Small intestine (tissue), 7 donors: ENCODE data around the gene GJD4. TPM values are rescaled to one million over a fixed set of nuclear protein-coding genes. Genes with fewer than 3 reads are reported as not detected.
A peak's percentile ranks its signal among the peaks of the same experiment; 100 is the strongest.

Experiments
- DNase-seq, 2 donors: peaks; one replicate each; pipeline versions ENCODE4 v3.0.0 to v3.0.0-alpha.2; 2013
- FAIRE-seq: peaks from 2 replicates; lab custom pipeline; 2012; peaks lifted over from hg19 to GRCh38; lab: Jason Lieb, UNC
- H3K27ac ChIP-seq, 3 donors: one replicate each; pipeline ENCODE4 v1.5.1; 2013; ENCODE audit warnings: low read length in 2 of 3, mild to moderate bottlenecking in 2 of 3, control low read depth in 1 of 3, inconsistent platforms in 1 of 3, low read depth in 1 of 3, moderate library complexity in 1 of 3
- H3K27me3 ChIP-seq, 3 donors: one replicate each; pipeline ENCODE4 v1.6.1; 2013; ENCODE audit warnings: low read length in 3 of 3, inconsistent platforms in 1 of 3; ENCODE audit not compliant: control insufficient read depth in 3 of 3, insufficient read depth in 3 of 3
- H3K36me3 ChIP-seq, 3 donors: one replicate each; pipeline ENCODE4 v1.6.1; 2013; ENCODE audit warnings: low read length in 3 of 3, inconsistent platforms in 1 of 3, low read depth in 1 of 3, mild to moderate bottlenecking in 1 of 3, moderate library complexity in 1 of 3; ENCODE audit not compliant: control insufficient read depth in 3 of 3, insufficient read depth in 2 of 3
- H3K4me1 ChIP-seq, 3 donors: one replicate each; pipeline ENCODE4 v1.6.1; 2013; ENCODE audit warnings: low read length in 2 of 3, inconsistent platforms in 1 of 3, low read depth in 1 of 3, mild to moderate bottlenecking in 1 of 3, moderate library complexity in 1 of 3; ENCODE audit not compliant: control insufficient read depth in 3 of 3, insufficient read depth in 2 of 3
- H3K4me3 ChIP-seq, 3 donors: one replicate each; pipeline ENCODE4 v1.5.1; 2013; ENCODE audit warnings: low read length in 3 of 3, control low read depth in 1 of 3, inconsistent platforms in 1 of 3, low read depth in 1 of 3, mild to moderate bottlenecking in 1 of 3, moderate library complexity in 1 of 3
- H3K9me3 ChIP-seq, 2 donors: one replicate each; pipeline ENCODE4 v1.6.1; 2013; ENCODE audit warnings: low read depth in 1 of 2, low read length in 1 of 2; ENCODE audit not compliant: control insufficient read depth in 2 of 2, insufficient read depth in 1 of 2
- WGBS, 3 donors: extraction: QIAGEN DNeasy Blood & Tissue Kit; methylation state at CpG; one replicate each; pipeline ENCODE4 v1.1.7; 2013; 5-methylcytosine and 5-hydroxymethylcytosine counted together
- polyA plus RNA-seq, 4 donors: library from polyadenylated mRNA; stranded (reverse) in 3 of 4; unstranded in 1 of 4; fragments of 200-250 nt in 3 of 4; fragments of 120-200 nt in 1 of 4; gene quantifications; one replicate each; pipeline versions ENCODE4 v1.2.1 to v1.2.3, GENCODE V29; 2013
- donor health status: healthy with polysubstance abuse.
- donor health status: control.
- donor health status: control.
- donor health status: Bipolar disorder and iron deficiency.
- donor health status: healthy.

The GJD4 gene
- polyA plus RNA-seq, 4 donors = 0.03 to 0.09 TPM; not detected in 2

DNA sequence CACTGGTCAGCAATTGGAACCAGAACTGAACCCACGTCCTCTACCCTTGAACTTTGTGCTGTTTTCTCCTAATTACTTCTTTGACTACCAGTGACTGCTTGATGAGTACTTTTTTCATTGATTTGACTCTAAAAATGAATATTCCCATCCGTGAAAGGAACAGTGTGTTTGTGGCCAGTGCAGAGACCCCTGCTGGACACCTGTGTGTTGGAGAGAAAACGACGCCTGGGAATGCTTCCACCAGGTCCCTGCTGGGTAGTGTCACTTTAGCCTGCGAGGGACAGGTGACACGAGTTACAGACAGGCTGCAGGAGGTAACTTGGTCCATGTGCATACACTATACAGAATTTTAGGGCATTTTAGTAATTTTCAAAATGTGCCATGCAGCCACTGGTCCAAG is 6.8 kb upstream of the GJD4 start:
- H3K27ac ChIP-seq = no peak overlapping the region
- H3K27me3 ChIP-seq = no peaks in the 10 kb centered on the region
- FAIRE-seq = no peak
- peaks cover 0 to 6% of the 10 kb centered on the region in 2 donors for H3K9me3 ChIP-seq
- no peak overlapping the region for H3K4me3 ChIP-seq
- no peaks in the 10 kb centered on the region for H3K4me1 ChIP-seq
- DNase-seq = peak in 1 of 2 donors; percentile 11
- WGBS, 3 donors = 36 to 48% (median 42%) methylated on average over 6 of the region's 6 CpGs
- H3K36me3 ChIP-seq = no peaks in the 10 kb centered on the region

DNA sequence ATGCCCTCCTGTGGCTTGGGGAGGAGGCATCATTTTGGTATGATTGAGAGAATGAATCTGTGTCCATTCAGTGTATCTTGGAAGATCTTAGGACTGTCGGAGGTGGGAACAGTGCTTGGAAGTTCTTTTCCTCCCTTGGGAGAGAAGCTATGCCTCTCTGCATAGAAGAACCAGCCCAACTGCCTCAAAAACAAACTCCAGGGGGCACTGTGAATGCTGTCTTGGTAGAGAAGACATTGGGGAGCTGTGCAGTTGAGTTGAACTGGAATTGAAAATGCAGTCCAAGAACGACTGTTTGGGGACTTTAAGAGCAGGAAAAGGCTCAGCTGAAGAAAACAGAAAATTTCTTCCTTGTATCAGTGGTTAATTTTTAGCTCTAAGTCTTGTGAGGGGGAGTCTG is 4.9 kb upstream of the GJD4 start:
- Histone ChIP-seq H3K27me3 (peaks cover 0 to 5% (median 0%) of the 10 kb centered on the region in 3 donors), H3K36me3 (no peaks in the 10 kb centered on the region), H3K9me3 (peaks cover 0 to 9% of the 10 kb centered on the region in 2 donors), H3K4me1 (no peaks in the 10 kb centered on the region), H3K4me3 (no peak overlapping the region), H3K27ac (no peak overlapping the region)
- FAIRE-seq (no peak), DNase-seq (no peak)
- WGBS, 3 donors = 60 to 74% (median 66%) methylated on average over 2 of the region's 2 CpGs

DNA sequence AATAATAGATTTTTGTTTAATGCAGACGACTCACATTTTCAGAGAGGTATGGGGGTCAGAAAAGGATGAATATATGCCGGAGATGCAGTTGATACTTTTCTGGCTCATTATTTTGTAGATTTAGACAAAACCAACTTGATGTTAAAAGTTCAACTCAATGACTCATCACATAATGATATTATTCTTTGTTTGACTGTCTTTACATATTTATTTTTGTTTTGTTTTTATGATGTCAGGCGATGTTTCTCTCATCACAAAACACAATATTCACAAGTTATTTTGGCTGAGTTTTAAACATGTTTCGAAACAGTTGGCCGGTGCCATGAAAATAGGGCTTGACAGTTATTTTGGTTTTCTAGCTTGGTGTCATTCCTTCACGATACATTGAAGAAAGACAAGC is 1.3 kb downstream of the GJD4 start:
- H3K27me3 ChIP-seq = peaks cover 5 to 34% (median 8%) of the 10 kb centered on the region in 3 donors
- WGBS, 3 donors = 64 to 83% (median 83%) methylated on average over 6 of the region's 6 CpGs
- no peak for FAIRE-seq
- no peak overlapping the region for H3K4me3 ChIP-seq
- no peaks in the 10 kb centered on the region for H3K36me3 ChIP-seq
- no peak overlapping the region for H3K27ac ChIP-seq
- no peak for DNase-seq
- H3K4me1 ChIP-seq = no peaks in the 10 kb centered on the region
- peaks cover 0 to 10% of the 10 kb centered on the region in 2 donors for H3K9me3 ChIP-seq

DNA sequence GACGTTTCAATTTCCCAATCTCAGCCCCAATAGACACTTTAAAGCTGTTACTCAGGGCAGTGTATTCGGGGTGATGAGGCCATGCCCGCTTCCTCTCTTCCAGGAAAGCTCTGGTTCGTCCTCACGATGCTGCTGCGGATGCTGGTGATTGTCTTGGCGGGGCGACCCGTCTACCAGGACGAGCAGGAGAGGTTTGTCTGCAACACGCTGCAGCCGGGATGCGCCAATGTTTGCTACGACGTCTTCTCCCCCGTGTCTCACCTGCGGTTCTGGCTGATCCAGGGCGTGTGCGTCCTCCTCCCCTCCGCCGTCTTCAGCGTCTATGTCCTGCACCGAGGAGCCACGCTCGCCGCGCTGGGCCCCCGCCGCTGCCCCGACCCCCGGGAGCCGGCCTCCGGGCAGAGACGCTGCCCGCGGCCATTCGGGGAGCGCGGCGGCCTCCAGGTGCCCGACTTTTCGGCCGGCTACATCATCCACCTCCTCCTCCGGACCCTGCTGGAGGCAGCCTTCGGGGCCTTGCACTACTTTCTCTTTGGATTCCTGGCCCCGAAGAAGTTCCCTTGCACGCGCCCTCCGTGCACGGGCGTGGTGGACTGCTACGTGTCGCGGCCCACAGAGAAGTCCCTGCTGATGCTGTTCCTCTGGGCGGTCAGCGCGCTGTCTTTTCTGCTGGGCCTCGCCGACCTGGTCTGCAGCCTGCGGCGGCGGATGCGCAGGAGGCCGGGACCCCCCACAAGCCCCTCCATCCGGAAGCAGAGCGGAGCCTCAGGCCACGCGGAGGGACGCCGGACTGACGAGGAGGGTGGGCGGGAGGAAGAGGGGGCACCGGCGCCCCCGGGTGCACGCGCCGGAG is 2.6 kb downstream of the GJD4 start:
- Histone ChIP-seq H3K27me3 (peaks cover 5 to 34% (median 8%) of the 10 kb centered on the region in 3 donors), H3K4me3 (peak overlapping the region in 2 of 3 donors; percentile 28 to 52), H3K36me3 (no peaks in the 10 kb centered on the region), H3K9me3 (peaks cover 0 to 9% of the 10 kb centered on the region in 2 donors), H3K27ac (no peak overlapping the region), H3K4me1 (no peaks in the 10 kb centered on the region)
- FAIRE-seq = no peak
- 4 to 10% (median 10%) methylated on average over 63 to 78 of the region's 78 CpGs for WGBS, 3 donors
- peak in 1 of 2 donors; percentile 24 for DNase-seq

DNA sequence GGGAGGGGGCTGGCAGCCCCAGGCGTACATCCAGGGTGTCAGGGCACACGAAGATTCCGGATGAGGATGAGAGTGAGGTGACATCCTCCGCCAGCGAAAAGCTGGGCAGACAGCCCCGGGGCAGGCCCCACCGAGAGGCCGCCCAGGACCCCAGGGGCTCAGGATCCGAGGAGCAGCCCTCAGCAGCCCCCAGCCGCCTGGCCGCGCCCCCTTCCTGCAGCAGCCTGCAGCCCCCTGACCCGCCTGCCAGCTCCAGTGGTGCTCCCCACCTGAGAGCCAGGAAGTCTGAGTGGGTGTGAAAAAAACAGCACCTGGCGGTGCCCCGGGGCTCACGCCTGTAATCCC is 3.2 kb downstream of the GJD4 start:
- no peak overlapping the region for H3K27ac ChIP-seq
- no peak for DNase-seq
- 66 to 74% (median 69%) methylated on average over 13 to 16 of the region's 16 CpGs for WGBS, 3 donors
- H3K4me1 ChIP-seq = no peaks in the 10 kb centered on the region
- H3K4me3 ChIP-seq = peak overlapping the region in 1 of 3 donors; percentile 52
- H3K9me3 ChIP-seq = peaks cover 0 to 9% of the 10 kb centered on the region in 2 donors
- peaks cover 5 to 34% (median 8%) of the 10 kb centered on the region in 3 donors for H3K27me3 ChIP-seq
- no peaks in the 10 kb centered on the region for H3K36me3 ChIP-seq
- no peak for FAIRE-seq

DNA sequence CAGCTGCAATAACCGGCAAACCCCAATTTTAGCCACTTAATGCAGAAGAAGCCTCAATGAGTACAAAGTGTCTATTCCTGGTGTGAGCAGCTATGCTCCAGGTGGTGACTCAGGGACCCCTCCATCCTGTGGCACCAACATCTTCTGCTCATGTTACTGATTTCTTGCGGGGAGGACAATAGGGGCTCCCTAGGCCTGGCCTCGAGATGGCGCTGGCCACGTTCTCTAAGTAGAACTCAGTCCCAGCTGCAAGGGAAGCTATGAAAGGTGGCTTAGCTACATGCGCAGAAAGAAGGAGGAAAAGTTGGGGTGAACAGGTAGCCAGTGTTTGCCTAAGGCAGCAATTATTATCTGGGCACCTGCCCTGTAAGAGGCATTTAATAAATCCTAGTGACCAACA is 6.6 kb downstream of the GJD4 start:
- H3K36me3 ChIP-seq = no peaks in the 10 kb centered on the region
- WGBS, 3 donors = 78 to 86% (median 84%) methylated on average over 6 of the region's 6 CpGs
- no peak for FAIRE-seq

DNA sequence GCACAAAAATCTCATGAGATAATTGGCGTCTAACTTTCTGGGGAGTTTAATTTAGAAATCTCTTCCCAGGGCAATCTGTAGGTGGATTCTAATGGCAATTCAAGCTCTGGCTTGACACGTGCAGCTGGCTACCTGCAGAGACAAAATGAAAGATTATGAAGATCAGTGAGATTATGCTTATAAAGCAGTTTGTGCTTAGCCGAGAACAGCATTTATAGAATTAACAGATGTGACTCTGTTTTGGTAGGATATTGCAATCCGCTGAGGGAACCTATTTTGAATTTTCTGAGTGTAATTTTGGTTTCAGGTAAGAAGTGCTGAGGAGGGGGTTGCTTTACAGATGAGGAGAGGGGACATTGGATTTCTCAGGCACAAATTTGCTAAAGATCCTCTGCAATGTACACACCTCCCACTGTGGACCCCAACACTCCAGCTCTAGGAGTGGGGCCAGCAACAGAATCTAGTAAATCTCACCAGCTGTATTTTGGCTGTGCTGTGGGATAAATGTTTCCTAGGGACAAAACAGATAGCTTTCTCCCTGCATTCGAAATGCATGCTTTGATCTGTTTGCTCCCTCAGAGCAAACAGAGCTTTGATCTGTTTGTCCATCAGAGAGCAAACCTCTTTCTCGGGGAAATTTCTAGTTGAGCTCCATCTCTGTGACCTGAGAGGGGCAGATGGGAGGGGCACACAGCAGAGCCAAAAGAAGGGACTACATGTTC is 7.4 kb downstream of the GJD4 start:
- 53 to 63% (median 62%) methylated on average over 6 of the region's 6 CpGs for WGBS, 3 donors
- peaks cover 3 to 17% (median 5%) of the 10 kb centered on the region in 3 donors for H3K27me3 ChIP-seq
- FAIRE-seq = no peak
- no peak for DNase-seq
- no peaks in the 10 kb centered on the region for H3K4me1 ChIP-seq
- no peak overlapping the region for H3K4me3 ChIP-seq
- no peaks in the 10 kb centered on the region for H3K36me3 ChIP-seq
- peaks cover 0 to 6% of the 10 kb centered on the region in 2 donors for H3K9me3 ChIP-seq
- H3K27ac ChIP-seq = no peak overlapping the region

More for the DNA sequence above, 6.6 kb downstream of the GJD4 start:
- no peaks in the 10 kb centered on the region for H3K4me1 ChIP-seq
- H3K4me3 ChIP-seq = no peak overlapping the region
- H3K27me3 ChIP-seq = peaks cover 5 to 24% (median 5%) of the 10 kb centered on the region in 3 donors
- peaks cover 0 to 6% of the 10 kb centered on the region in 2 donors for H3K9me3 ChIP-seq
- no peak for DNase-seq
- H3K27ac ChIP-seq = no peak overlapping the region

DNA sequence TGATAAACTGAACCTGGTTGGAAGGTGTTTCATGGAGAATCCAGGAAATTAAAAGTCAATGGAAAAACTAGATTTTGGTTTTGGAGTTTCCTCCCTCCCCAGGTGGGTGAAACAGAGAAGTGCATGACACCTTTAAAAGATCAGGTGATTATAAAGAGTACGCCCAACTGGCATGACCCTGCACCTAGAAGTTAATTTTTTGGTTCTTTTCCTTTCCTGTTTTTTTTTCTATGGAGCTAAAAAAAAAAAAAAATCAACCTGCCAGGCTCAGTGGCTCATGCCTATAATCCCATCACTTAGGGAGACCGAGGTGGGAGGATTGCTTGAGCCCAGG is 7.9 kb downstream of the GJD4 start:
- peaks cover 0 to 6% of the 10 kb centered on the region in 2 donors for H3K9me3 ChIP-seq
- H3K4me3 ChIP-seq = no peak overlapping the region
- no peaks in the 10 kb centered on the region for H3K36me3 ChIP-seq
- H3K27me3 ChIP-seq = peaks cover 2 to 12% (median 5%) of the 10 kb centered on the region in 3 donors
- FAIRE-seq (no peak), DNase-seq (no peak)
- 50 to 75% (median 52%) methylated on average over 2 of the region's 2 CpGs for WGBS, 3 donors
- H3K4me1 ChIP-seq = no peaks in the 10 kb centered on the region
- H3K27ac ChIP-seq = no peak overlapping the region
